ENCODE results near the gene SHANK2.

Gene SHANK2

DNA sequence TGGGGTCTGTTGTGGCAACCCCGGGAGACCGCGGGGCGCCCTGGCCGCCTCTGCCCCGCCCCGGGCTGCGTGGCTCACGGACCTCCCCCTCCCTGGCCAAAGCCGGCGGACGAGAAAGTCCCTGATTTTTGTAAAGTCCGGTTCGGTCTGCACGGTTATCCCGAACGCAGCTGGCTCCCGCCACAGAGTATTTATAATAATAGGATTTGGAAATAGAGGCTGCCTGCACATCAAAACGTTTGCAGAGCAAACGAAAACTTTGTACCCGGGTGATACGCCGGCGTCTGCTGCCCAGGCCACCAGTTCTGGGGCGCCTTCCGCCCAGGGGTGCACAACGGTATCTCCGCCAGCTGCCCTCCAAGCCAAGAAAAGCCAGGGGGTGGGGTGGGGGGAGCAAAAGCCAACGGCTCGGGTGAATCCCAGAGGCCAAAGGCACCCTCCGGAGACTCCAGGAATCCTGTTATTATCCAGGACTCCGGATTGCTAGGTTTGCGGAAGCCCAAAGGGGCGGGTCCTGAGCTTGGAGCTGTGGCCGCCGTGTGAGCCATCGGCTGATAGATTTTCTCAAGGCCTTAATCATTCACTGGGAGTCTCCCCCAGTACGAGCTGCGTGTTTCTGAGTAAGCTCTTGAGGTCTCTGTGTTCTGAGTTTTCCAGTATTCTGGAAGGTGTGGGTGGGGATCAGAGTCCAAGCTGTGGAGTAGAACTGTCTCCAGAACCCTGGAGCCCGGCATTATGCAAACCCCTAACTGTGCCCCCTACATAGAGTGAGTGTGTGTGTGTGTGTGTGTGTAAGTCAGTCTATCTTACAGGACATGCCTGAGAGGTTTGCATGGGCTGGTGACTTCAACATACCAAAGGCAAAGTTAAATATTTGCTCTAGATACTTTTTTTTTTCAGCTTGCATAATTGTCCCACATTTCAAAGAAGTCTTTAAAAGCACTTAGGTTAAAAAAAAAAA is 673 bp upstream of the SHANK2 start:
- no peaks in the 10 kb centered on the region for H3K27me3 ChIP-seq (replicated peaks; ENCODE audit: control insufficient read depth, insufficient read depth, low read length, poor library complexity, severe bottlenecking)
- H3K9me3 ChIP-seq (ENCODE audit: control insufficient read depth, low read length): no peaks in the 10 kb centered on the region
- no peak overlapping the region for H3K27ac ChIP-seq (ENCODE audit: insufficient read depth, low read length, poor library complexity, severe bottlenecking)
- no peaks in the 10 kb centered on the region for H3K36me3 ChIP-seq (ENCODE audit: control insufficient read depth, insufficient read depth, low read length)
- no peak for DNase-seq
- H3K4me3 ChIP-seq (ENCODE audit: insufficient read depth, low read depth, low read length, poor library complexity, severe bottlenecking): no peak overlapping the region
- peaks cover 3% of the 10 kb centered on the region for H3K4me1 ChIP-seq (ENCODE audit: control insufficient read depth, insufficient read depth, low read length, poor library complexity, severe bottlenecking)

DNA sequence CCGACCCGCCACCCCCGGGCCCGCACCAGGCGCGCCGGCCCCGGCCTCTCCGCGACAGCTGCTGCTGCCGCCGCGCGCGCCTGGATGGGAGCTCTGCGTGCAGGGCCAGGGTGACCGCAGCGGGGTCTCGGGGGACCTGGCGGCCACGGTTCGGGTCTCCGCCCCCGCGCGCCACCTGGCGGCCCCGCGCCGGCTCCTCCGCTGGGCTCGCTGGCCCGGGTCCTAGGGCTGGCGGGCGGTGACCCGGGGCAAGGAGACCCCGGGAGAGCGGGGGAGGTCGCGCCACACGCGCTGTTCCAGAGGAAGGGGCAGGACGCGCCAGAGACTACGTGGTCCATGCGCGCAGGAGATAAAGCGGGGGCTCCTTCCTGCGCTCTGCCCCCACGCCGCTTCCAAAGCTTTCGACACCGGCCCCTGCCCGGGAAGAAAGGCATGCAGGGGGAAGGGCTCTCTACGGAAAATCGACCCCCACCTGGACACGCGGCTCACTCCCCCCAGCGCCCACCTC is 562 bp downstream of the SHANK2 start:
- no peak overlapping the region for H3K4me3 ChIP-seq (ENCODE audit: insufficient read depth, low read depth, low read length, poor library complexity, severe bottlenecking)
- no peak for DNase-seq
- no peaks in the 10 kb centered on the region for H3K9me3 ChIP-seq (ENCODE audit: control insufficient read depth, low read length)
- H3K4me1 ChIP-seq (ENCODE audit: control insufficient read depth, insufficient read depth, low read length, poor library complexity, severe bottlenecking): peaks cover 3% of the 10 kb centered on the region
- H3K36me3 ChIP-seq (ENCODE audit: control insufficient read depth, insufficient read depth, low read length): no peaks in the 10 kb centered on the region
- no peak overlapping the region for H3K27ac ChIP-seq (ENCODE audit: insufficient read depth, low read length, poor library complexity, severe bottlenecking)
- H3K27me3 ChIP-seq (replicated peaks; ENCODE audit: control insufficient read depth, insufficient read depth, low read length, poor library complexity, severe bottlenecking): no peaks in the 10 kb centered on the region

DNA sequence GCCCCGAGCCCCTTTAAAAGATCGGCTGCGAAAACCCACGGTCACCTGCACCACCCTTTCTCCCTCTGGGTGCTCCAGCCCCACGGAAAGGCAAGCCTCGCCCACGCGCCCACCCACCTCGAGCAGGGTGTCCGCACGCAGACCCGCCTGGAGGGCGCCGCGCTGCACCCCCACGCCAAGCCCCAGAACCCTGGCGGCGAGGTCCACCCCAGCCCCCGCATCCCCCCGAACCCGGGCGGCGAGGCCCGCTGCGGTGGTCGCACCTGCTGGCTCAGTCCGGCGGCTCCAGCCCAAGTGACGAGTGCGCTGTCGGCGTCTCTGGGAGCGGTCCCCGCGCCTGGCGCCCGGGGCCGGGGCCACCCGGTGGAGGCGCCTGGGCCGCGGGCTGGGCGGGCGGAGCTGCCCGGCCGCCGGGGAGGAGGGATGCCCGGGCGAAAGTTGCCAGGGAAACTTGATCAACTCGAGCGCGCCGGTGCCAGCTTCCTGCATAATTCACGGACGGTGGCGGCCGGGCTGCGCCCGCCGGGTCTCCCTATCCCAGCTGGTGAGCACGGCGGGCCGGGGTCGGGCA is 1.1 kb downstream of the SHANK2 start:
- DNase-seq: no peak
- Histone ChIP-seq H3K27me3 (replicated peaks; ENCODE audit: control insufficient read depth, insufficient read depth, low read length, poor library complexity, severe bottlenecking) (no peaks in the 10 kb centered on the region), H3K27ac (ENCODE audit: insufficient read depth, low read length, poor library complexity, severe bottlenecking) (no peak overlapping the region), H3K9me3 (ENCODE audit: control insufficient read depth, low read length) (no peaks in the 10 kb centered on the region), H3K4me3 (ENCODE audit: insufficient read depth, low read depth, low read length, poor library complexity, severe bottlenecking) (no peak overlapping the region), H3K36me3 (ENCODE audit: control insufficient read depth, insufficient read depth, low read length) (no peaks in the 10 kb centered on the region), H3K4me1 (ENCODE audit: control insufficient read depth, insufficient read depth, low read length, poor library complexity, severe bottlenecking) (peaks cover 3% of the 10 kb centered on the region)

DNA sequence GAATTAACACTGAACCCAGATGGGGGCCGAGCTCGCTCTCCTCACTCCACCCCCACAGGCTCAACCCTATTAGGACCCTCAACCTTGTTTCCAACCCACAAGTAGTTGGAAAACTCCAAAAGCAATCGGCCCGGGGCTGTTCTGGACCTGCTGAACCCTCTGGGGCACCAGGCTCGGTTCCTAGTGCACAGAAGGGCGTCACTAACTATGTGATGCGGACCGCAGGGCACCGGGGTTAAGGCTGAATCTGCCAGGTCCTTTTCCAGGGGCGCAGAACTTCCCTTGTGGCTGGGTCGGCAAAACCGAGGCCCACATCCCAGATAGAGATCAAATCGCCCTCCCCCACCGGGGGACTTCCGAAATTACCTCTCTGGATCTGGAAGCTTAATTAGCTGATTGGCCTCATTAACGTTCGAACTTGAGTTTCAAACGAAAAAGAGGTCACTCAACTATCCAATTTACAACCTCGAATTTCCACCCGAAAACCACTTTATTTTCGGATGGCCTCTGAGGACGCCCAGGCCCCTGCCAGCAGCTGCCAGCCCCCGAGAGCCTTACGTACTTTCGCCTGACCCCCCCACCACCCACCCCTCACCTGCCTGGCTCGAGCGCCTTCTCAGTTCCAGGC is 1.7 kb downstream of the SHANK2 start:
- Histone ChIP-seq H3K27ac (ENCODE audit: insufficient read depth, low read length, poor library complexity, severe bottlenecking) (no peak overlapping the region), H3K4me3 (ENCODE audit: insufficient read depth, low read depth, low read length, poor library complexity, severe bottlenecking) (no peak overlapping the region), H3K36me3 (ENCODE audit: control insufficient read depth, insufficient read depth, low read length) (no peaks in the 10 kb centered on the region), H3K4me1 (ENCODE audit: control insufficient read depth, insufficient read depth, low read length, poor library complexity, severe bottlenecking) (peaks cover 3% of the 10 kb centered on the region), H3K9me3 (ENCODE audit: control insufficient read depth, low read length) (no peaks in the 10 kb centered on the region), H3K27me3 (replicated peaks; ENCODE audit: control insufficient read depth, insufficient read depth, low read length, poor library complexity, severe bottlenecking) (no peaks in the 10 kb centered on the region)
- DNase-seq: no peak

DNA sequence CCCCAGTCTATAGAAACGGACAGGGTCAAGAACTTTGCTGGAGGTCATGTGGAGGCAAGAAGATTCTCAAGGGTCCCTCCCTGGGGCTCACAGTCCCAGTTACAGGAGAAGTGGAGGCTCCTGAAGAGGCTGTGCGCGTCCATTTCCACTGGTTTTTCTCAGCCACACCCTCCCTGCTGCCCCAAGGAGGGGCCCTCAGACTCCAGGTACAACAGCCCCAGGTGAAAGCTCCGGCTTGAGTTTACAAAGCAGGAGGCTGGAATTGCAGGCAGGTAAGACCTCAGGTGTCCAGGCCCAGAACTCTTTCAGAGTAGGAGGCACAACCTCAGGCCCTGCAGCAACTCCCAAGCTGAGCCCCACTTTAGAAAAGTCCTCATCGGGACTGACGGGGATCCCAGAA is 3.1 kb downstream of the SHANK2 start:
- Histone ChIP-seq H3K27ac (ENCODE audit: insufficient read depth, low read length, poor library complexity, severe bottlenecking) (no peak overlapping the region), H3K4me3 (ENCODE audit: insufficient read depth, low read depth, low read length, poor library complexity, severe bottlenecking) (no peak overlapping the region), H3K9me3 (ENCODE audit: control insufficient read depth, low read length) (no peaks in the 10 kb centered on the region), H3K27me3 (replicated peaks; ENCODE audit: control insufficient read depth, insufficient read depth, low read length, poor library complexity, severe bottlenecking) (no peaks in the 10 kb centered on the region), H3K4me1 (ENCODE audit: control insufficient read depth, insufficient read depth, low read length, poor library complexity, severe bottlenecking) (peaks cover 3% of the 10 kb centered on the region), H3K36me3 (ENCODE audit: control insufficient read depth, insufficient read depth, low read length) (no peaks in the 10 kb centered on the region)
- DNase-seq: no peak

DNA sequence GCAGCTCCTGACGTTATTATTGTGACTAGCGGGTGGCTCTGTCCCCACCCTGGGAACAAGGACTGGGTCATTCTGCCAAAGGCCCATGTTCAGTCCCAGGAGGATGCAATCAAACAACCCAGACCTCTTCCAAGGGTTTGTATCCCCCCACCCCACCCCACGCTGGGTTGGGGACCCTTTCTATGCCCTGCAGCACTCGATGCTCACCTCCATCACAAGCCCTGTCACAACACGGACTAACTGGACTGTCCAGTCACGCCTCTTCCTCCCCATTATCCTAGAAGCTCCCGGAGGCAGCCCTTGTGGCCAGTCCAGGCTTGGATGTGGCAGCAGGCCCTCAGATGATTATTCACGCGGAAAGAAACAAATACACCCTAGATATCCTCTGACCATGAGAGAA is 3.7 kb downstream of the SHANK2 start:
- Histone ChIP-seq H3K36me3 (ENCODE audit: control insufficient read depth, insufficient read depth, low read length) (no peaks in the 10 kb centered on the region), H3K4me1 (ENCODE audit: control insufficient read depth, insufficient read depth, low read length, poor library complexity, severe bottlenecking) (peaks cover 3% of the 10 kb centered on the region), H3K9me3 (ENCODE audit: control insufficient read depth, low read length) (no peaks in the 10 kb centered on the region), H3K27ac (ENCODE audit: insufficient read depth, low read length, poor library complexity, severe bottlenecking) (no peak overlapping the region), H3K4me3 (ENCODE audit: insufficient read depth, low read depth, low read length, poor library complexity, severe bottlenecking) (no peak overlapping the region), H3K27me3 (replicated peaks; ENCODE audit: control insufficient read depth, insufficient read depth, low read length, poor library complexity, severe bottlenecking) (no peaks in the 10 kb centered on the region)
- no peak for DNase-seq

DNA sequence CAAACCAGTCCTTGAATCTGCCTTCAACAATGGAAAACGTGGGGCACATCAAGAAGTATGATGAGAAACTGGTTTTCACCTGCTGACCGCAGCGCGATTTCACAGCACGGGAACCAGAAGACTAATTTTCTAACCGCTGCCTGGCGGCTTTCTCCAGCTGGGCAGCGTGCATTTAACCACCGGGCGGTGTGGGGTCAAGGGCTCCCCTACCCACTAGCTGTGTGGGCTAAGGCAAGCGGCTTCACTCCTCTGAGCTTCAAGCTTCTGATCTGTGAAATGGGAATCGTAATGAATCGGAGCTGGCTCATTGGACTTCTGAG is 4.2 kb downstream of the SHANK2 start:
- H3K36me3 ChIP-seq (ENCODE audit: control insufficient read depth, insufficient read depth, low read length): no peaks in the 10 kb centered on the region
- H3K4me3 ChIP-seq (ENCODE audit: insufficient read depth, low read depth, low read length, poor library complexity, severe bottlenecking): no peak overlapping the region
- H3K27me3 ChIP-seq (replicated peaks; ENCODE audit: control insufficient read depth, insufficient read depth, low read length, poor library complexity, severe bottlenecking): no peaks in the 10 kb centered on the region
- DNase-seq: no peak
- H3K4me1 ChIP-seq (ENCODE audit: control insufficient read depth, insufficient read depth, low read length, poor library complexity, severe bottlenecking): peaks cover 3% of the 10 kb centered on the region
- no peaks in the 10 kb centered on the region for H3K9me3 ChIP-seq (ENCODE audit: control insufficient read depth, low read length)
- H3K27ac ChIP-seq (ENCODE audit: insufficient read depth, low read length, poor library complexity, severe bottlenecking): no peak overlapping the region

DNA sequence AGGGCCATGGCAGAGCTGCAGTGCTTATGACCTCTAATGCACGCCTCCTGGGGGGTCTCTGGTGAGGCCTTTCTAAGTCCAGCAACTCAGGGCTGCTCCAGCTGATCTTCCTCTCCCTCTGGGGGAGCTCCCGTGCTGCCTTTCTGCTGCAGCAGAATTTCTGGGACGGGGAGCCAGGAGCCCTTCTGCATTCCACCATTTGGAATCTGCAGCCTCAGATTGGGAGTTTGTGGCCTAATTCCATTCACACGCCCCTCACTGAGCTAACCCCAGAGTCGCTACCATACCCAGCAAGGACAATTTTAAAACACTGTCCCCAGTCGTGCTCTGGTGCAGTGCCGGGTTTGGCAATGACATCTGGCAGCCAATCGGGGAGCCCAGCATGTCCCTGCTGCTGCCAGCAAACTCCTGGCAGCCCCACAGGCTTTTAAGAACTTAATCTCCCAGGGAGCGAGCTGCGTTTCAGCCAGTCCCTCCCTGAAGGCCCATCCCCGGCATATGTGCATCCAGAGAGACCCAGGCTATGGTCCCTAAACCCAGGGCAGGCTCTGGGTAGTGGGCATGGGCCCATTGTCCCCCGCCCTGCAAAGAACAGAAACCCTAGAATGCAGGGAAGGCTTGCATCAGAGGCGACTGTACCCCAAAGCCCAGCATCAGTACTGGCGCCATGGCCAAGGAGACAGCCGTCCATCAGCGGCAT is 4.7 kb downstream of the SHANK2 start:
- H3K9me3 ChIP-seq (ENCODE audit: control insufficient read depth, low read length): no peaks in the 10 kb centered on the region
- no peak for DNase-seq
- H3K27ac ChIP-seq (ENCODE audit: insufficient read depth, low read length, poor library complexity, severe bottlenecking): no peak overlapping the region
- no peaks in the 10 kb centered on the region for H3K27me3 ChIP-seq (replicated peaks; ENCODE audit: control insufficient read depth, insufficient read depth, low read length, poor library complexity, severe bottlenecking)
- H3K4me3 ChIP-seq (ENCODE audit: insufficient read depth, low read depth, low read length, poor library complexity, severe bottlenecking): no peak overlapping the region
- H3K4me1 ChIP-seq (ENCODE audit: control insufficient read depth, insufficient read depth, low read length, poor library complexity, severe bottlenecking): peaks cover 3% of the 10 kb centered on the region
- H3K36me3 ChIP-seq (ENCODE audit: control insufficient read depth, insufficient read depth, low read length): no peaks in the 10 kb centered on the region

DNA sequence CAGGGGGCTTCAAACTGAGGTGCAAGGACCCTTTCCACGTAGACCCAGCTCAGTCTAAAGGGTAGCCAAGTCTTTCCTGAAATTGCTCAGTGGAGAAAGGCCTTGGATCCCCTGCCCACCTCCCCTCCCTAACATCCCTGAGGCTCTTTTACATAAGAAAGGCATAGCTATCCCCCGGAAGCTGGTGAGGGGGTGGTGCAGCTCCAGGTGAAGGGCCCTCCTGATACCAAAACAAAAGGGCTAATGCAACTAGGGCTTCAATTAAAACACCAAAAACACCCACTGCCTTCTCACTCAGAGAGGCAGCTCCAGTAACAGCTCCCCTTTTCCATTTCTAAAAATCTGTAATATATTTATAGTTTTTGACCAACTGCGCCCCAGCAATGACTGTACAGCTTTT is 5.8 kb downstream of the SHANK2 start:
- no peaks in the 10 kb centered on the region for H3K36me3 ChIP-seq (ENCODE audit: control insufficient read depth, insufficient read depth, low read length)
- no peak overlapping the region for H3K27ac ChIP-seq (ENCODE audit: insufficient read depth, low read length, poor library complexity, severe bottlenecking)
- H3K9me3 ChIP-seq (ENCODE audit: control insufficient read depth, low read length): no peaks in the 10 kb centered on the region
- H3K27me3 ChIP-seq (replicated peaks; ENCODE audit: control insufficient read depth, insufficient read depth, low read length, poor library complexity, severe bottlenecking): no peaks in the 10 kb centered on the region
- no peaks in the 10 kb centered on the region for H3K4me1 ChIP-seq (ENCODE audit: control insufficient read depth, insufficient read depth, low read length, poor library complexity, severe bottlenecking)
- H3K4me3 ChIP-seq (ENCODE audit: insufficient read depth, low read depth, low read length, poor library complexity, severe bottlenecking): no peak overlapping the region
- DNase-seq: no peak

All from effector memory CD4-positive, alpha-beta T cell (primary cell).